GM12873 (cell line): Measurements from ENCODE around the gene AGR3.

Experiments
- CTCF ChIP-seq: IDR thresholded peaks from 2 replicates; pipeline ENCODE4 v1.5.1; 2012; ENCODE audit warnings: low read depth, mild to moderate bottlenecking, moderate library complexity, low read length, control low read depth; ENCODE audit not compliant: insufficient read depth; ENCODE audit errors: missing control alignments

Gene AGR3

GRCh38 chr7:16836481-16836880 lies 45.3 kb downstream of the AGR3 start:
- no peak for TF ChIP-seq CTCF

GRCh38 chr7:16833373-16833772 lies 48.4 kb downstream of the AGR3 start:
- TF ChIP-seq CTCF: no peak

- TF ChIP-seq CTCF: no peak
Measured at GRCh38 chr7:16826060-16826459, 55.7 kb downstream of the AGR3 start.

- TF ChIP-seq CTCF: no peak
Measured at GRCh38 chr7:16822029-16822428, 59.8 kb downstream of the AGR3 start.

- TF ChIP-seq CTCF: no peak
Measured at GRCh38 chr7:16818732-16819131, 63.1 kb downstream of the AGR3 start.

GRCh38 chr7:16817536-16817935 lies 64.2 kb downstream of the AGR3 start:
- no peak for TF ChIP-seq CTCF

GRCh38 chr7:16816824-16817223 lies 65.0 kb downstream of the AGR3 start:
- TF ChIP-seq CTCF: no peak

- TF ChIP-seq CTCF: no peak
Measured at GRCh38 chr7:16815001-16815400, 66.8 kb downstream of the AGR3 start.
